HG03175 (cell line): ENCODE results near the gene KIR2DL1.
"Not testable (repeated sequence)": the region's sequence is repeated elsewhere in the genome, so short reads cannot be mapped to it uniquely, and the experiment has no call there.

ENCODE experiments used
- ATAC-seq: cut with Tn5 transposase; IDR thresholded peaks from one replicate; pipeline ENCODE4 v1.9.1; 2021; ENCODE audit warnings: mild to moderate bottlenecking, moderate library complexity; ENCODE audit not compliant: unreplicated experiment

The KIR2DL1 gene

DNA sequence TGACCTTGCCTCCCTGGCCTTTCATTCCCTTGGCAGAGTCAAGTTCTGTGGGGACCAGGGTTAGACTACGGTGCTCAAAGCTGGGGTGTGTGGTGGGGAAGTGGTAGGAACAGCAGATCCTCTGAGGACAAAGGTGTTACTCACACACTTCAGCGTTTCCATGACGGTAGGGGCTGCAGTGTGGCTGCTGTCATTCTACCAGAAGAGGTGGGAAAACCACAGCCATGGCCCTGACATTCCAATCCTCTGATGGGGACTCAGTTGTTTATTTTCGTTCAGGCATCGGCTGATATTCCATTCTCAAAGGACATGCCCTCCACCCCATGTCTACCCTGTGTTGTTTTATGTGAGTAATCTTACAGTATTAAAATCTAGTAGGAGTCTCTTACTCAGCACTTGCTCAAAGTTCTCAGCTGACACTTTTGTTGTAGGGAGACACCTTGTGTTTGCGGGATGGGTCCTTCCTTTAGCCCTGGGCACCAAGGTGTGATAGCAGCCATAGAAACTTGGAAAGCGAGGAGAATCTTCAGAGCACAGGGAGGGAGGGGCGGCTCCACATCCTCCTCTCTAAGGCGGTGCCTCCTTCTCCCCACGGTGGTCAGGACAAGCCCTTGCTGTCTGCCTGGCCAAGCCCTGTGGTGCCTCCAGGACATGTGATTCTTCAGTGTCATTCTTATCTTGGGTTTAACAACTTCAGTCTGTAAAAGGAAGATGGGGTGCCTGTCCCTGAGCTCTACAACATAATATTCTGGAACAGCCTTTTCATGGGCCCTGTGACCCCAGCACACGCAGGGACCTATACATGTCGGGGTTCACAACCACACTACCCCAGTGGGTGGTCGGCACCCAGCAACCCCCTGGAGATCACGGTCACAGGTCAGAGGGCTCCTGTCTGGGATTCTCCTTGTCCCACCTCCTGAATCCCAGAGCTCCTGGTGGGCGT is 1.7 kb downstream of the KIR2DL1 start:
- not testable (repeated sequence) for ATAC-seq

DNA sequence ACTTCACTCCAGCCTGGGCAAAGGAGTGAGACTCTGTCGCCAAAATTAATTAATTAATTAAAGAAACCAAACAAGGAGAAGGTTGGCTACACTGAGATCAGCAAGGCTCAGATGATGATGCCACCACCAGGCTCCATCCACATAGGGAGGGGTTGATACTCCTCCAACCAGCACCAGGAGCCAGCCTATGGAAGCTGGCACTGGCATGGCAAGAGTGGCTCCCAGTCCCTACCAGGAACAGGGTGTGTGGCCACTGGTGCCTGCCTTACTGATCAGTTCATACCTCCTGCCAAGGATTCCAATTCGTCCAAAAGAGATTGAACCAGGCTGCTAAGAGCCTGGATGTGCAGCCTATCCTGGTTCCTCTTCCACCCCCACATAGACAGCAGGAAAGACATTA is 3.1 kb downstream of the KIR2DL1 start:
- not testable (repeated sequence) for ATAC-seq

DNA sequence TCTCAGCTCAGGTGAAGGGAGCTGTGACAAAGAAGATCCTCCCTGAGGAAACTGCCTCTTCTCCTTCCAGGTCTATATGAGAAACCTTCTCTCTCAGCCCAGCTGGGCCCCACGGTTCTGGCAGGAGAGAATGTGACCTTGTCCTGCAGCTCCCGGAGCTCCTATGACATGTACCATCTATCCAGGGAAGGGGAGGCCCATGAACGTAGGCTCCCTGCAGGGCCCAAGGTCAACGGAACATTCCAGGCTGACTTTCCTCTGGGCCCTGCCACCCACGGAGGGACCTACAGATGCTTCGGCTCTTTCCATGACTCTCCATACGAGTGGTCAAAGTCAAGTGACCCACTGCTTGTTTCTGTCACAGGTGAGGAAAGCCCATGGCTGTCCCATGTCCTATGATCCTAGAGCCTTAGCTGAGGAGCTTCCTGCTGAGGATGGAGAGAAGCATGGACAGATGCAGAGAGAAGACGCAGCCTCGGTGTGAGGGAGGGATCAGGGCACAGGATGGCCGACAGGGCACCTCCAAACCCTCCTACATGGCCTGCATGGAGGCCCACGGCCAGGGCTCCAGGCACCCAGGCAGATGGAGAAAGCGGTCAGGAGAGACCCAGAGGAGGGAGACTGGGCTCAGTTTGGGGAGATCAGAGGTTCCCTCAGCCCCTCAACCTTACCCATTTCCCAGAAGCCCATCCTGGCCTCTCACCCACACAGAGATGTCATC is 5.7 kb downstream of the KIR2DL1 start:
- ATAC-seq, result not testable (repeated sequence)

DNA sequence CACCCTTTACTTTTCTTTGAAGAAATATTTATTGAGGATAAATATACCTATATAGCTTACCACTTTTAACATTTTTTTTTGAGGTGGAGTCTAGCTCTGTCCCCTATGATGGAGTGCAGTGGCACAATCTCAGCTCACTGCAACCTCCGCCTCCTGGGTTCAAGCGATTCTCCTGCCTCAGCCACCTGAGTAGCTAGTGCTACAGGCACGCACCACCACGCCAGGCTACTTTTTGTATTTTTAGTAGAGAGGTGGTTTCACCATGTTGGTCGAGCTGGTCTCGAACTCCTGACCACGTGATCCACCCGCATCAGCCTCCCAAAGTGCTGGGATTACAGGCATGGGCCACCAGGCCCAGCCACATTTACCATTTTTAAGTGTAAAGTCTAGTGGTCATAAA is 6.2 kb downstream of the KIR2DL1 start:
- not testable (repeated sequence) for ATAC-seq

- not testable (repeated sequence) for ATAC-seq
Measured at GRCh38 chr19:54777851-54778250, 8.3 kb downstream of the KIR2DL1 start.

DNA sequence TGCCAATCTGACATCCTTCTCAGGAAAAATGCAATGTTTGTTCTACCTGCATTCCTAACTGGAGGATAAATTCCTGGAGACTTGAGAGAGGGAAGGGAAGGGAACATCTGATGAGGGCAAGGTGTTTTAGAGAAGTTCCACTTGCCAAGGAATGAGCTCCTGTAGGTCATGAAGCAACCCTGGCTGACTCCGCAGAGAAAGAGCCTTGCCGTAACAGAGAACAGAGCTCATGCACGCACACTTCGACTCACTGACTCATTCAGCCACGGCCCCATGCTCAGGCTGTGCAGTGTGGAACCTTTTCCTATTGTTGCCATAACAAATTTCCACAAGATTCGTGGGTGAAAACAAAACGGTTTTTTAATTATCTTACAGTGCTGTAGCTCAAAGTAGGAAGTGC is 9.3 kb downstream of the KIR2DL1 start:
- ATAC-seq, result not testable (repeated sequence)

DNA sequence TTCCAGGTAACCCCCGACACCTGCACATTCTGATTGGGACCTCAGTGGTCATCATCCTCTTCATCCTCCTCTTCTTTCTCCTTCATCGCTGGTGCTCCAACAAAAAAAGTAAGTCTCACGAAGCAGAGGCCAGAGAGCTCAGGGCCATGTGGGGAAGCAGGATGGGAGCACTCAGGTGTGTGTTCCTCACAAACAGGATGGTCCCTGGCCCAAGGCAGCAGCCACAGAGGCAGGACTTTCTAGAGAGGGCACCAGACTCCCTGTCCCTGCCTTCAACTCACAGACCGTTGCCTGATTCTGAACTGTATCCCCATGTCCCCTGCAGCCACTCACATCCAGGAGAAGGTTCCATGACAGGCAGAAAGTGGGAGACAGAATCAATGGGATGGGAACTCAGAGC is 13.3 kb downstream of the KIR2DL1 start:
- not testable (repeated sequence) for ATAC-seq

GRCh38 chr19:54786091-54786723 is 16.6 kb downstream of the KIR2DL1 start:
- ATAC-seq, result not testable (repeated sequence)

DNA sequence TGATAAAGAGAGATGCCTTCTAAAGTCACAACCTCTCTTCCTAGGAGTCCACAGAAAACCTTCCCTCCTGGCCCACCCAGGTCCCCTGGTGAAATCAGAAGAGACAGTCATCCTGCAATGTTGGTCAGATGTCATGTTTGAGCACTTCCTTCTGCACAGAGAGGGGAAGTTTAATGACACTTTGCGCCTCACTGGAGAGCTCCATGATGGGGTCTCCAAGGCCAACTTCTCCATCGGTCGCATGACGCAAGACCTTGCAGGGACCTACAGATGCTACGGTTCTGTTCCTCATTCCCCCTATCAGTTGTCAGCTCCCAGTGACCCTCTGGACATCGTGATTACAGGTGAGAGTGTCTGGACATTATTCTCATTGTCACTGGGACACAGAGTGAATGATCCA is 18.6 kb downstream of the KIR2DL1 start:
- ATAC-seq, result not testable (repeated sequence)

GRCh38 chr19:54790711-54791110 is 21.1 kb downstream of the KIR2DL1 start:
- no peak for ATAC-seq

- ATAC-seq, result no peak
Measured at GRCh38 chr19:54791476-54791875, 21.9 kb downstream of the KIR2DL1 start.

GRCh38 chr19:54792814-54793213 is 23.2 kb downstream of the KIR2DL1 start:
- no peak for ATAC-seq

GRCh38 chr19:54795758-54796157 is 26.2 kb downstream of the KIR2DL1 start:
- ATAC-seq, result no peak

- ATAC-seq, result no peak
Measured at GRCh38 chr19:54803410-54803809, 33.8 kb downstream of the KIR2DL1 start, which contains the start of gene KIR2DL4. Gene KIR2DL4, plus strand, starts transcription at chr19:54803610. Its CDS starts 42 bp downstream, at chr19:54803652.

DNA sequence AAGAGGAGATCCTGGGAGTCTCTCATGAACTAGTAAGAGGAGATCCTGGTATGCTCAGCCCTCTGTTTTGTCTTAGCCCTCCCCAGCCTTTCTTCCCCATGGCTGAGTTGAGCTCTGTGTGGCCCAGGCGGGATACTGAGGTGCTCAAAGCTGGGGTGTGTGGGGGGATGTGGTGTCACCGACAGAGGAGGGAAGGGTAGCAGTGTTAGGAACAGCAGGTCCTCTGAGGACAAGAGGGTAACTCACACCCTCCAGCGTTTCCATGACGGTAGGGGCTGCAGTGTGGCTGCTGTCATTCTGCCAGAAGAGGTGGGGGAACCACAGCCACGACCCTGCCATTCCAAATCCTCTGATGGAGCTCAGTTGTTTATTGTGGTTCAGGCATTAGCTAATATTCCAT is 34.5 kb downstream of the KIR2DL1 start:
- ATAC-seq, result no peak

DNA sequence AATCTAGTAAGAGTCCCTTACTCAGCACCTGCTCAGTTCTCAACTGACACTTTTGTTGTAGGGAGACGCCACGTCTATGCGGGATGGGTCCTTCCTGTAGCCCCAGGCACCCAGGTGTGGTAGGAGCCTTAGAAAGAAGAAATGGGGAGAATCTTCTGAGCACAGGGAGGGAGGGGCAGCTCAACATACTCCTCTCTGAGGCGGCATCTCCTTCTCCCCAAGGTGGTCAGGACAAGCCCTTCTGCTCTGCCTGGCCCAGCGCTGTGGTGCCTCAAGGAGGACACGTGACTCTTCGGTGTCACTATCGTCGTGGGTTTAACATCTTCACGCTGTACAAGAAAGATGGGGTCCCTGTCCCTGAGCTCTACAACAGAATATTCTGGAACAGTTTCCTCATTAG is 35.0 kb downstream of the KIR2DL1 start:
- no peak for ATAC-seq

DNA sequence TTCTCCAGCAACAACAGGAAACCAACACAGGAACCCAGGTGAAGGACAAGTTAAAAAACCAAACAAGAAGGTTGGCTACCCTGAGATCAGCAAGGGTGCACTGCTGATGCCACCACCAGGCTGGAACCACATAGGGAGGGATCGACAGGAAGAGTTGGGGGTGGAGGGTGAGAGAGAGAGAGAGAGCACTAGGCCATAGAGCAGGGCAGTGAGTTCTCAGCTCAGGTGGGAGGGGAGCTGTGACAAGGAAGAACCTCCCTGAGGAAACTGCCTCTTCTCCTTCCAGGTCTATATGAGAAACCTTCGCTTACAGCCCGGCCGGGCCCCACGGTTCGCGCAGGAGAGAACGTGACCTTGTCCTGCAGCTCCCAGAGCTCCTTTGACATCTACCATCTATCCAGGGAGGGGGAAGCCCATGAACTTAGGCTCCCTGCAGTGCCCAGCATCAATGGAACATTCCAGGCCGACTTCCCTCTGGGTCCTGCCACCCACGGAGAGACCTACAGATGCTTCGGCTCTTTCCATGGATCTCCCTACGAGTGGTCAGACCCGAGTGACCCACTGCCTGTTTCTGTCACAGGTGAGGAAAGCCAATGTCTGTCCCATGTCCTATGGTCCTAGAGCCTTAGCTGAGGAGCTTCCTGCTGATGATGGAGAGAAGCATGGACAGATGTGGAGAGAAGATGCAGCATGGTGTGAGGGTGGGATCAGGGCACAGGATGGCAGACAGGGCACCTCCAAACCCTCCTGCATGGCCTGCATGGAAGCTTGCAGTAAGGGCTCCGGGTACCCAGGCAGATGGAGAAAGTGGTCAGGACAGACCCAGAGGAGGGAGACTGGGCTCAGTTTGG is 36.3 kb downstream of the KIR2DL1 start:
- ATAC-seq, result no peak

- no peak for ATAC-seq
Measured at GRCh38 chr19:54806516-54806838, 36.9 kb downstream of the KIR2DL1 start.

DNA sequence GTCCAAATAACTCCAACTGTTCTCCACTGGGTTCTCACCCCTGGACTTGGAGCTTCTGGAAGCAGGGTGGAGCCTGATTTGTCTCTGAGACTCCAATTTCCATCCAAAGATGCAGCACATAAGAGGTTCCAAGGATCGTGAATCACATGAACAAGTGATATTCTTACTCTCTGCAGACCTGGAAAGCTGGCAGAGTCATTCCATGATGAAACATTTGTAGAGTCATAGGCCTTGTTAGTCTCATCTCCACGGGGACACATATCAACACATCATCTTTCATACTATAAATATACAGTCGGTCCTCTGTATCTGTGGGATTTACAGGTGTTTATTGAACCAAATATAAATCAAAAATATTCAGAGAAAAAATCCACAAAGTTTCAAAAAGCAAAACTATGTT is 45.0 kb downstream of the KIR2DL1 start:
- ATAC-seq, result not testable (repeated sequence)

GRCh38 chr19:54816251-54816650 is 46.7 kb downstream of the KIR2DL1 start, which contains the start of gene KIR3DL1:
Gene KIR3DL1, plus strand, starts transcription at chr19:54816468.
- ATAC-seq, result not testable (repeated sequence)
